ENCODE measurements around the gene LRMDA. TPM values are rescaled to one million over a fixed set of nuclear protein-coding genes. Genes with fewer than 3 reads are reported as not detected.

The LRMDA gene
- total and polyA plus RNA-seq, 2 of the 13 experiments (the other 11 are each of a cell fraction or from before 2014, with no cell fraction given): 13.4 to 22.0 TPM

- TF ChIP-seq KIAA2018 (CRISPR knock-in tag; IDR thresholded peaks at IDR 0.05; ENCODE audit: borderline replicate concordance): no peak
- no peak for TF ChIP-seq ZNF800 (CRISPR knock-in tag; IDR thresholded peaks at IDR 0.05)
- no peak for TF ChIP-seq MEIS1 (CRISPR knock-in tag; IDR thresholded peaks at IDR 0.05; ENCODE audit: borderline replicate concordance)
- TF ChIP-seq ZNF382 (CRISPR knock-in tag; IDR thresholded peaks at IDR 0.05; ENCODE audit: borderline replicate concordance): no peak
- no peak for TF ChIP-seq ZNF678 (CRISPR knock-in tag; IDR thresholded peaks at IDR 0.05)
- no peak for TF ChIP-seq ZBTB1 (CRISPR knock-in tag; IDR thresholded peaks at IDR 0.05; ENCODE audit: borderline replicate concordance)
- no peak for TF ChIP-seq NR0B2 (CRISPR knock-in tag; IDR thresholded peaks at IDR 0.05)
- TF ChIP-seq RBFOX2 (IDR thresholded peaks at IDR 0.05; ENCODE audit: low read depth, low read length): peak; percentile 97
- 0 out of 2 replicates have a peak, but pooled peaks have one; percentile 4 for TF ChIP-seq ZNF569 (CRISPR knock-in tag; IDR thresholded peaks at IDR 0.05; ENCODE audit: borderline replicate concordance)
- TF ChIP-seq TBX2 (CRISPR knock-in tag; IDR thresholded peaks at IDR 0.05; ENCODE audit: borderline replicate concordance): no peak
- peak; percentile 13 for TF ChIP-seq ZNF768 (CRISPR knock-in tag; IDR thresholded peaks at IDR 0.05)
- peak; percentile 68 for TF ChIP-seq ZNF232 (CRISPR knock-in tag; IDR thresholded peaks at IDR 0.05; ENCODE audit: borderline replicate concordance)
- TF ChIP-seq ARHGAP35 (CRISPR knock-in tag; IDR thresholded peaks at IDR 0.05; ENCODE audit: borderline replicate concordance): no peak
- TF ChIP-seq ZFP36 (IDR thresholded peaks at IDR 0.05; ENCODE audit: borderline replicate concordance, low read depth, low read length, partially characterized antibody): no peak
- no peak for TF ChIP-seq ZNF503 (CRISPR knock-in tag; IDR thresholded peaks at IDR 0.05)
Measured at GRCh38 chr10:75403939-75404814, 27.2 kb upstream of the LRMDA start (continued).

All from HepG2 (cell line).